GM12892 (cell line): ENCODE measurements around the gene PLOD3. TPM values are rescaled to one million over a fixed set of nuclear protein-coding genes. Genes with fewer than 3 reads are reported as not detected.
"Not testable (repeated sequence)": the region's sequence is repeated elsewhere in the genome, so short reads cannot be mapped to it uniquely, and the experiment has no call there.

Experiments used
- DNase-seq: peaks from one replicate; pipeline ENCODE4 v3.0.0; 2011; ENCODE audit not compliant: insufficient read length
- FAIRE-seq: peaks from 2 replicates; lab custom pipeline; 2011; peaks lifted over from hg19 to GRCh38; lab: Jason Lieb, UNC
- POLR2A ChIP-seq: IDR thresholded peaks from 2 replicates; pipeline ENCODE4 v1.6.1; 2011; ENCODE audit warnings: low read depth, low read length, control low read depth
- POLR2AphosphoS5 ChIP-seq: IDR thresholded peaks from 2 replicates; pipeline ENCODE4 v1.6.1; 2011; ENCODE audit warnings: low read depth, low read length, control low read depth
- TAF1 ChIP-seq: IDR thresholded peaks from 2 replicates; pipeline ENCODE4 v1.6.1; 2011; ENCODE audit warnings: low read depth, mild to moderate bottlenecking, control low read depth, low read length, borderline replicate concordance
- polyA plus RNA-seq: library from polyadenylated mRNA; unstranded; fragments of >200 nt; gene quantifications from one replicate; pipeline ENCODE4 v1.2.1, GENCODE V29; 2012; ENCODE audit warnings: missing spikeins, inconsistent platforms; ENCODE audit not compliant: missing spikeins

PLOD3 gene
- polyA plus RNA-seq: 21.0 TPM

GRCh38 chr7:101217388-101218235 is at the start of gene PLOD3, which contains the start of gene ZNHIT1:
Gene PLOD3, minus strand, starts transcription at chr7:101217581. Its CDS starts 307 bp downstream, at chr7:101217274.
Gene ZNHIT1, plus strand, starts transcription at chr7:101218165. Its CDS starts 31 bp downstream, at chr7:101218196.
- peak; percentile 95 for FAIRE-seq
- TF ChIP-seq TAF1 (0 out of 2 replicates have a peak, but pooled peaks have one; percentile 28), POLR2AphosphoS5 (no peak), POLR2A (no peak; the same call in 1 of the 2 replicates)
- DNase-seq: peak; percentile 94

DNA sequence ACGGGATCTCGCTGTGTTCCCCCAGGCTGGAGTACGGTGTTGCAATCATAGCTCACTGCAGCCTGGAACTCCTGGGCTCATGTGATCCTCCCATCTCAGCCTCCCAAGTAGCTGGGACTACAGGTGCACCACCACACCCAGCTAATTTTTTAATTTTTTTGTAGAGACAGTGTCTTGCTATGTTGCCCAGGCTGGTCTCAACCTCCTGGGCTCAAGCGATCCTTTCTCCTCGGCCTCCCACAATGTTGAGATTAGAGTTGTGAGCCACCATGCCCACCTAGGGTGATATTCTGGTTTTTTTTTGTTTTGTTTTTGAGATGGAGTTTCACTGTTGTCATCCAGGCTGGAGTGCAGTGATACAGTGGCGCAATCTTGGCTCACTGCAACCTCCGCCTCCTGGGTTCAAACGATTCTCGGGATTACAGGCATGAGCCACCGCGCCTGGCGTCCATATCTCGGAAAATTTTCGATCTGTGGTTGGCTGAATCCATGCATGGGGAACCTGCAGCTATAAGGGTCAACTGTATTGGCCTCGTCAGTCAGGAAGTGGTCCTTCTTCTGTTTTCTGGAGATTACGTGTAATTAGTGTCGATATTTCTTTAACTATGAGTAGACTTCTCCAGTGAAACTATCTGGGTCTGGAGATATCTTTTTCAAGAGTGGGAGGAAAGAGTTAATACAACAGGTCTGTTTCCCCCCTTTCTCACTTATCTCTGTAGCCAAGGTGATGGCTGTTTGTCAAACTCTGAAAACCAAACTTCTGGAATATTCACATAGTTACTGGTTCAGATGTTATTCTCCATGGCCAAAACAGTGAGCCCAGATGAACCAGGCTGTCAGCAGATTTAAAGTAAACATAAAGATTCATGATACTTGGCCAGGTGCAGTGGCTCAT is 48.5 kb upstream of the PLOD3 start:
- FAIRE-seq (no peak), DNase-seq (no peak)
- TF ChIP-seq POLR2A: no peak
- TF ChIP-seq TAF1: no peak
- TF ChIP-seq POLR2AphosphoS5: no peak

GRCh38 chr7:101264102-101264706 is 46.8 kb upstream of the PLOD3 start:
- FAIRE-seq: peak; percentile 17
- not testable (repeated sequence) for DNase-seq

- DNase-seq (no peak), FAIRE-seq (no peak)
- no peak for TF ChIP-seq POLR2AphosphoS5
- no peak for TF ChIP-seq POLR2A
- no peak for TF ChIP-seq TAF1
Observed at GRCh38 chr7:101258243-101258731, 40.9 kb upstream of the PLOD3 start.

DNA sequence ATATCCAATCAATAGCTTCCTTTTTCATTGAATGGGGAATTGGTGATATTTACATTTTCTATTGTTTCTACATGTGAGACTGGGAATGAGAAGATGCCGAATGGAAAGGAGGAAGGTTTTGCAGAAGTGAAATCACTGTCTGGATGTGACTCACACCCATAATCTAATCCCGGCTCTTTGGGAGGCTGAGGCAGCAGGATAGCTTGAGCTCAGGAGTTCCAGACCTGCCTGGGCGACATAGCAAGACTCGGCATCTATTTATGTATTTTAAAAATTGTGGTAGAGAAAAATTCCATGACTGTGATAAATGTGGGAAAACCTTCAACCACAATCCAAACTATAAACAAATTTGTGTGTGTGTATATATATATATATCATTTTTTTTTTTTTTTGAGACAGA is 38.4 kb upstream of the PLOD3 start:
- no peak for FAIRE-seq
- no peak for DNase-seq
- TF ChIP-seq POLR2AphosphoS5 (no peak), POLR2A (no peak), TAF1 (no peak)

GRCh38 chr7:101253199-101253598 is 35.8 kb upstream of the PLOD3 start:
- DNase-seq, FAIRE-seq: not testable (repeated sequence)

- DNase-seq: peak; percentile 96
- FAIRE-seq: peak; percentile 98
- TF ChIP-seq POLR2A: peak; percentile 86
- peak; percentile 67; the same call in 1 of the 2 replicates for TF ChIP-seq TAF1
- peak; percentile 90 for TF ChIP-seq POLR2AphosphoS5
Observed at GRCh38 chr7:101251871-101252659, 34.7 kb upstream of the PLOD3 start.

DNA sequence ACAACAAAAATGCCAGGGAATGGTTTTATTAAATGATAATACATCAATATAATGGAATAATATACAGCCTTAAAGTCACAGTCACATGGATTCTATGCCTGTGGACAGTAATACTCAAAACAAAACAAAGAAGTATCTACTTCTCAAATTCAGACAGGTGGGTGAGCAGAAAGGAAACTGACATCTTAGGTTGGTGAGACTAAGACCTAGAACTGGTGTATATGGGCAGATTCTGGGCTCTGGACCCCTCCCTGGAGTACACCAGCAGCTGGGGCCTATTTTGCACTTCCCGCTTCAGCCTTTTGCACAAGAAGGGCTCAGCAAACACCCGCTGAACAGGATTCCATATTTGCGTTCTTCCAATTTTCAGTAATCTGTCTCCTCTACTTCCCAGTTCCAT is 32.9 kb upstream of the PLOD3 start:
- DNase-seq: no peak
- FAIRE-seq: no peak
- TF ChIP-seq POLR2AphosphoS5 (no peak), POLR2A (no peak), TAF1 (no peak)

DNA sequence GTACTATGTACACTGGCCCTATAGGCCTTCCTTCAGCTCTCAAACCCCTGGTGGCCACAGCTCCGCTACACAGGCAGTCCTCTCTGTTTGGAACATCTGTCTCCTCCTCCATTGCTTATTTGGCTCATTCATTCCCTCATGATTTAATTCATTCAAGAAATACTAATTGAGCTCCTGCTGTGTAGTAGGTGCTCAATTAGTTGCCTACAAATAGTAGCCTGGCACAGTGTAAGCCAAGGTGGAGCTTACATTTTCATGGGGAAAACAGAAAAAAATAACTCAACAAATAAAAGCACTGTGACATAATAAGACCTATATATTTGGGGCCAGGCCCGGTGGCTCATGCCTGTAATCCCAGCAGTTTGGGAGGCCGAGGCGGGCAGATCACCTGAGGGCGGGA is 30.9 kb upstream of the PLOD3 start:
- TF ChIP-seq TAF1 (no peak), POLR2AphosphoS5 (no peak), POLR2A (no peak)
- DNase-seq (no peak), FAIRE-seq (no peak)

GRCh38 chr7:101245147-101245668 is 27.8 kb upstream of the PLOD3 start:
- FAIRE-seq (no peak), DNase-seq (no peak)
- no peak for TF ChIP-seq TAF1
- 0 out of 2 replicates have a peak, but pooled peaks have one; percentile 1 for TF ChIP-seq POLR2AphosphoS5
- TF ChIP-seq POLR2A: 0 out of 2 replicates have a peak, but pooled peaks have one; percentile 3
